Measurements from ENCODE around the gene ENDOV.

Gene ENDOV

DNA sequence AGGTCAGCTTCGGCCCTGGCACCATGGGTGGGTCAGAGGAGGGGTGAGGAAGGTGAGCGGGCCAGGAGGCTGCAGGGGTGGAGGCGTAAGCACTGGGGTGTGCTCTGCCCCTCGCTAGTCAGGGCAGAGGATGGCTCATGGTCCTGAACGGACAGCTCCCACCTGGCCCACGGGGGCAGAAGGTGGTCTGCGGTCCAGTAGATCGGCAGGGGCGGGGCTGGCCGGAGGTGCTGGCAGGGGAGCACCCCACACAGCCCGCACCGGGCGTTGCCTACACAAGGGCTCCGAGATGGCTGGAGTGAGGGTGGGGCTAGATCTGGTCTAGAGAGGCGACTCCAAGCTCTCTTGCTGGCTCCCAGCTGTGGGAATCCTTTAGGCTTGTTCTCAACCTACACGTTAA lies 53.3 kb downstream of the ENDOV start:
- no peak for DNase-seq (ENCODE audit: low spot score)

DNA sequence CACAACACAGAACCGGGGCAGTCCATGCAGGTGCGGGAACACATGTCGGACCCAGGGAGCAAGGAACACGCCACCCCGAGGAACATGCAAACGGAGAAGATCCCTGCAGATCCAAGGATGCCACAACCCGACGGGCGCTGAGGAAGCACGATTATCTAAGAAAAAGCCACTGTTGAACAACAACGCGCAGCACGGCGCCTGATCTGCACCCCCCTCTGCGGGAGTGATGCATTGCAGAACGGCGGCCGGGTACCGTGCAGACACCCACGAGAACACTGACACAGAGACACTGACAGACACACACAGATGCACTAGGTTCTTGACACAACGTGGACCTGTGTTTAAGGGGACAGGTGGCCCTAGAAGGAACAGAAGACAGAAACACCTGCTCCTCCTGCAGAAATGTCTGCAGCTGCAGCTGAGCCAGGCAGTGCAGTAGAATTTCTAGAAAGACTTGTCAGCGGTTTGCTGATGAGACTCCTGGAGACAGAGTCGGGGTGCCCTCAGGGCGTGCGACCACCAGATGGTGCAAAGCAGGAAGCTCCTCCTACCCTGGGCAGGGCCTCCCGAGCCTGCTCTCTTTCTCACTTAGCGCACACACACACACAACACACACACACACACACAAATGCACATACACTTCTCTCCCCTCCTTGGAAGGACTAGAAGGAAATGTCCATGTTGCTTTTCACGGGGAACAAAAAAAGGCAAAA lies 54.0 kb downstream of the ENDOV start:
- no peak for DNase-seq (ENCODE audit: low spot score)

DNA sequence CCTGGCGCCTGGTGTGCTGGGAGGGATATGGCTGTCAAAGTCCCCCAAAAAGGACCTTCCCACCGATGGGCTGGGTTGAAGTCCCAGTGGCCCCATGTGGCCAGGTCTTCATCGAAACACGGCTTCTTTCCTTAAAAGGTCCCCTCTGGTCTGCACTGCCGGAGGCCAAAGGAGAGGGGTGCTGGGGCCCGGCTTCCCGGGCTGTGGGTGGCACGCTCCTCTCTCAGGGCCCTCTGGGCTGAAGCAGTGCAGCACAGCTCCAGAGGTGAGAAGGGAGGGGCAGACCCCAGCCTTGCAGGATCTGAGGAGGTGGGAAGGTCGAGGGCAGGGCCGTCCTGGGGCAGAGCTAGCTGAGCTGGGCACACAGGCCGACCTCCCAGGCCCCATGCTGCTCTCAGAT lies 54.7 kb downstream of the ENDOV start:
- no peak for DNase-seq (ENCODE audit: low spot score)

DNA sequence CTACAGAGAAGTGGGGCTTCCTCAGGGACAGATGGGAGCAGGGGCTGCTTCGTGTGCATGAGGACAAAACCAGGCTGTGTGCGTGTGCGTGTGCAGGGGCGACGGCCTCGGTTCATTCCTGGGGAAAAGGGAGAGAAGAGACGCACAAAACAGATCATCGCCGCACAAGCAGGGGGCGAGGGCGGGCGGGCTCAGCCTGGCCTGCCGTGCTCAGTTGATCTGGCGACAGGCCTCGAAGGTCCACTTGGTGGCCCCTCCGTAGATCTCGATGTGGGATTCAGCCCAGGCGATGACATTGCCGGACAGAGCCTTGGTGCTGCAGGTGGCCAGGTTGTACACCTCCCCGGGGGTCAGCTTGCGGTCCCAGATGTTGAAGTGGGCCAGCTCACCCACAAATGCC lies 55.6 kb downstream of the ENDOV start:
- DNase-seq (ENCODE audit: low spot score), result no peak

DNA sequence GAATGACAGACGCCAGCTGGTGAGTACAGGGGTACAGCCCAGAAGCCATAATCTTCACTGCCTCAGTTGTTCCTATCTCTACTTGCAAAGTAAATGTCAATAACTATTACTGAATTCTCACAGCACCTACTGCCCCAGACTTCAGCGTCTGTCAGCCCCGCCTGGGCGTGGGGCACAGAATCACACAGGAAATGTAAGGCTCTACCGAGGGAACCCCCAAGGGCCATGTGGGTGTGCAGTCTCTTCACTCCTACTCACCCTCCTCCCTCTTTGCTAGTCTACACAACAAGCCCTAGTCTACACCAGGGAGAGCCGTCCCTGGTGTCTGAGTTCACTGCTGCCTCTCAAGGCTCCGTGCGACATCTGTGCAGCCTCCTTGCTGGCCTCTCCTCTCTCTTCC lies 57.0 kb downstream of the ENDOV start:
- no peak for DNase-seq (ENCODE audit: low spot score)

DNA sequence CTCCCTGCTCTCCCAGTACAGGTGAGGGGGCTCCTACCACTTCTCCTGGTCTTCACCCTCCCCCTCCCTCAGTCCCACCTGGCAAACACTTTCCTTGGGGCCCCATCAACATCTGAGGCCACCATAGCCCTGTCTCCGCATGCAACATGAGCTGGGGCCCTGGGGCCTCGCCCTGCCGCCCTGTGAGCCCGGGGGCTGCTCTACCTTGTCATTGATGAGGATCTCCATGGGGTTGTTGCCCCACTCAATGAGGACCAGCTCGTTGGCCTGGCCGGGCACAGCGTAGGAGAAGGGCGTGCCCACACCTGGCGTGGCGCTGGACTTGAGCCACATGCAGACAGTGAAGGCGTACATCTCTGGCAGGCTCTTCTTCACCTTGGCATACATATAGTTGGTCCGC lies 58.0 kb downstream of the ENDOV start:
- DNase-seq (ENCODE audit: low spot score), result no peak

DNA sequence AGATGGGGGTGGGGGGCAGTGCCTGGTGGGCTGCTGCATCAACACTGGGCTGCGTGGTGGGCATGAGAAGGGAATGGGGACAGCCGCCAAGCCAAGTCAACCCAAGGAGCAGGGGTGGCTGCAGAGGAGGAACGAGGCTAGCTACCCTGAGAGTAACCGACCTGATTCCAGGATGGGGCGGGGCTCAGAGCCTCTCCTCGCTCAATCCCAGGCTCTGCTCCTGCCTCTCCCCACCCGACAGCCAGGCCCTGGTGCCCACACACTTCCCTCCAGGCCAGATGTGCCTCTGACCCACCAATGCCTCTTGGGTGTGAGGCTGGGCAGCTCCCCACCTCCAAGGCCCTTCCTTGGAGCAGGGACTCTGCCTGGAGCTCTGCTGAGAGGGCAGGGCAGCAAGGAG lies 58.7 kb downstream of the ENDOV start:
- no peak for DNase-seq (ENCODE audit: low spot score)

DNA sequence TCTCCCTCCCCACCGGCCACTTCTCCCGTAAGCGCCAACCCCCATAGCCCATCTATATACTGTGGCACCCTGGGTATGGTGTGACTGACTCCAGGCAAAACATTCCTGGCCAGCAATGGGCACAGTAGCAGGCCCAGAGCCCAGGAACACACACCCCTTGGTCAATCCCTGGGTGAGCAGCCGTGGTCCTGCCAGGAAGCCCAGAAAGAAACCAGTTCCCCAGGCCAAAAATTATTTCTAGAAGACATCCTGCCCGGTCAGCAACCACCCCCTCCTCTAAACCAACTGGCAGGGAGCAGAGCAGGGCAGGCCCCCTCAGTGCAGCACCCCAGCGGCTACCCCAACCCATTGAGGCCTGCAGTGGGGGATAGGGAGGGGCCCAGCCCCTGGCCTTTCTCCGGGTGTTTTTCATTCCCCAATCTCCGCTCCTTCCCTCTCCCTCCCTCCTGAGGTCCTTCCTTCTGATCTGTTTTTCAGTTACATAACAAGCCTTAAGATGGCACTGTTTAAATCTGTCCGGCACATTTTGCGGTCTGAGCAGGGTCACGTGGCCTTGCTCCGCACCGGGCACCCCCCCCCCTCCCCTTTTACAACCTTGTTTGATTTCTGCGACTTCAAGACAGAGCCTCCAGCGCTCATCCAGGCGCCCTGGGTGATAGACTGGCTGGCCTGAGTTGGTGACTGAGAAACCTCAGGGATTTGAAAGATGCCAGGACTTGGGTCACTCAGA lies 59.4 kb downstream of the ENDOV start:
- no peak for DNase-seq (ENCODE audit: low spot score)

DNA sequence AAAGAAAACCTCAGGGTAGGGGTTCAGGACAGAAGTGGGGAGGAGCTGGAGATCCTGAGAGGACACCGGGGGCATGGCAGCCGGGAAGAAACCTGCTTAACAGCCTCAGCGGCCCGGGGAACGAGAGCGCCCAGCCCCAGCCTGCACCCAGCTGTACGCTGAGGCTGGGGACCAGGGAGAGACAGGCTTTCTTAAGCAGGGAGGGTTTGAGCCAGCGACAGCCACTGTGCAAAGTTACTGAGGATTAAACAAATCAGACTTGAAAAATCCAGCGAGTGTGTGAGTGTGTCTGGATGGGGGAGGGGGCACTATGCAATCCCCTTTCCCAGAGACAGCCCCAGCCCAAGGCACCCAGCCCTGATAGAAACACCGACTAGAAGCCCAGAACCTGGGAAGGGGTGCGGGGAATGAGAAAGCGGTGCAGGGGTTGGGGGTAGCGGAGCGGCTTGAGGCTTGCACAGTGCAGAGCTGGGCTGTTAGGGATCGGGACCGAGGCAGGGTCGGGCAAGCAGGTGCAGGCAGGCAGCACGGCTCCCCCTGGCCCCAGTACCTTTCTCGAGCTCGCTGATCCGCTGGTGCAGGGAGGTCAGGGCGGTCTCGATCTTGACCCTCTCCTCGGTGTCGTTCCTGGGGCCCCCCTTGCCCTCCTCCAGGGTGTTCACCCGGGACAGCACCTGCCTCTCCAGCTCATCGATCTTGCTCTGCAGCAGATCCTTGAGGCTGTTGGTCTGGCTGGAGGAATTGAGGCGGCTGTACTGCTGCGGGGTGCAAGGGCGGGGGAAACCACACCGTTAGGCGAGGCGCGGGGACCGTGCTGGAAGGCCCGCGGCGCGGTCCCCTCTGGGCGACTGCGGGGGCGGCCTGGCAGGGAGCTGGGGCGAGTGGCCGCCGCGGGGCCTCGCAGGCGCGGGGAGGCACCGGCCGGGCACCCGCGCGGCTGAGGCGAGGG lies 60.3 kb downstream of the ENDOV start:
- DNase-seq (ENCODE audit: low spot score), result no peak

DNA sequence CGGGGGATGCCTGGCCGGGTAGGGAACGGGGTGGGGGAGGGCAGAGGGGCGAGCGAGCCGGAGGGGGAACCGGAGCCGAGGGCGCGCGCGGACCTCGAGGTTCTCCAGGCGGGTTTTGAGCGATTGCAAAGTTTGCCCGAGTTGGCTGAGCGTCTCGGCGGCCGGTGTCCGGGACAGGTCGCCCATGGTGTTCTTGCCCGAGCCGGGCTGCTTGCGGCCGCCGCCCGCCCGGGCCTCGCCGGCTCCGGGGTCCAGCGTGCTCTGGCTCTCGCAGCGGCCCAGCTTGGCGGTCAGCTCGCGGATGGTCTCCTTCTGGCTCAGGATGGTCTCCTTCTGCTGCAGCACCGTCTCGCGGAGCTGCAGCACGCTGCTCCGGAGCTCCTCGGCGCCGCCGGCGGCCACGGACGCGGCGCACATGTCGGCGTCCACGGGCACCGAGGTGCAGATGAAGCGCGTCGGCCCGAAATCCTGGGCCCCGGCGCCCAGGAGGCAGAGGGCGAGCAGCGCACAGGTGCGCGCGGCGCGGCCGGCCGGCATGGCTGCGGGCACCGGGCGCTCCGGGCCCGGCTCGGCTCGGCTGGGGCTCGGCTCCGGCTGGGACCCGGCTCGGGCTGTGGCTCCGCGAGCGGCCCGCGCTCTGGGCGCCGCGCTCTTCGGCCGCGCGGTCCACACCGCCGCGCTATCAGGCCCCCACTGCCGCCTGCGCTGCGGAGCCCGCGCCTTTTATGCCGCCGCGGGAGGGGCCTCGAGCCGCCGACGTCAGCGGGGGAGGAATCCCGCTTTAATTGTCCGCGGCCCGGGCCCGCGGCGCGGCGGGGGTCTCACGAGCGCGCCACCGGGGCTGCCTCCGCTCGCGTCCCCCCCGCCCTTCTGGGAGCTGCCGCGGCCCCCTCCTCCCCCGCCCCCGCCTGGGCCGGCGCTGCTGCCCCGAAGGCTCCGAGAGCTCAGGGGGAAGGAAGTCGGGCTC lies 61.2 kb downstream of the ENDOV start, which contains the start of gene NPTX1:
Gene NPTX1 (minus strand): TSS at position 698 of the 967 bp plus-strand sequence. CDS start 161 bp downstream, at position 537.
- DNase-seq (ENCODE audit: low spot score), result no peak

DNA sequence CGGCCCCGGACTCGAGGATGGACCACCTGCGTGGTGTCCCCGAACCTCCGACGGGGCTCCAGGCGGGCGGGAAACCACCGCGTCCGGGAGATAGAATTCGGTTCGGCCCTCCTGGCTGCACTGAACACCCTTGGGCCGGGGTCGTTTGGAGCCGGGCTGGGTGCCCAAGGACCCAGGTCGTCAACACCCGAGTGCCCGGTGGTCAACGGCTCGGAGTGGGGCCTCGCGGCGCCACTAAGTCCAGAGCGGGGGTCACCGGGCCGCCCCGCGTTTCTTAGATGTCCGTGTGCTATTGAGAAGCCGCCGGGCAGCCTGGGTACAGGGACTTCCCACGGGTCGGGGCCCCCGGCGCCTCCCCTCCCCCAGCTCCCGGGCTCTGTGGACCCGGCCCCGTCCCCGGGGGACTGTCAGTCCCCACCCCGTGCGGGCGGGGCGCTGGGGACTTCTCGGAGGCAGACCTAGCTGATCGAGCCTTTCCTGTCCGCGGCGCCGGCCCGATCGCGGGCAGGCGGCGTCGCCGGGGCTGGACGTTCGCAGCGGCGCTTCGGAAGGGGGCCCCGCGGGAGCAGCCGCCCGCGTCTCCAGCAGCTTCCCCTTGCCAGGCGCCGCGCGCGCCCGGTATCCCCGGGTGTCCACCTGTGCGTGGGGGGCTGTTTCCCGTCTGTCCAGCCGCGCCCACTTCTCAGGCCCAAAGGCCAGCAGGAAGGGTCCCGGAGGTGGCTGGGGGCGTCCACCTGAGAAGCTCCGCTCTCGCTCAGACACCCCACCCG lies 62.1 kb downstream of the ENDOV start:
- DNase-seq (ENCODE audit: low spot score), result no peak

DNA sequence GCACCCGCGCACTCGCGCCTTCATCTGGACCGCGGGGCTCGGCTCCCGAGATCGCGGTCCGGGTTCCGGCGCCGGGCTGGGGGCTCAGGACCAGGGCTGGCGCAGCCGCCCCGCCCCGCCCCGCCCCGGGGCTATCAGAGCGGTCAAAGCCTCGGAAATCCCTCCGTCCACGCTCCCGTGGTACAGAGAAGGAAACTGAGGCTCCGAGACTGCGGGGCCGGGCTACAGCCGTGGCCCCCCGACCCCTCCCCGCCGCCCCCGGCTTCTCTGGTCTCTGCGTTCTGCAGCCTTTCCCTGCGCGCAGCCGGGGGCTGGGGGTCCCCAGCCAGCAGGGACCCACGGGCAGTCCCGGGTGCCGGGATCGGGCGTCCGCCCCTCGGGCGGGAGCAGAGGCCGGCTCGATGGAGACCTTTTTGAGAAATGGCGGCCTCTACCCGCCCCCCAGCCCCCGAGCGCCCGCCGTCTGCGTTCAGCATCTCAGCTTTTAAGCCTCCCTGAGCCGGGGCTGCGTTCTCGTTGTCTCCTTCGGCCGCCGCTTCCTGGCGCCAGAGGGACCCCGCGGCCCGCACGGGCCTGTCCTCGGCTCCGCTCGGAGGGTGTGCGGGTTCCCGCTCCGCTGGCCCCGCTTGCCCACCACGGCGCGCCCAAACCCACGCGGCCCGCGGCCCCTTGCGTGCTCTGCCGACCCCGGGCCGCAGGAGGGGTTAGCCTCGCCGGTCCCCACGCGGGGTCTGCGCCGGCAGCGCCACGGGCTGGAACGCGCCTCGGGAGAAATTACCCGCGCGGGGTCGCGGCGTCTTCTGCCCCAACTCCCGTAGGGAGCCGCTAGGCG lies 62.9 kb downstream of the ENDOV start:
- DNase-seq (ENCODE audit: low spot score), result no peak

DNA sequence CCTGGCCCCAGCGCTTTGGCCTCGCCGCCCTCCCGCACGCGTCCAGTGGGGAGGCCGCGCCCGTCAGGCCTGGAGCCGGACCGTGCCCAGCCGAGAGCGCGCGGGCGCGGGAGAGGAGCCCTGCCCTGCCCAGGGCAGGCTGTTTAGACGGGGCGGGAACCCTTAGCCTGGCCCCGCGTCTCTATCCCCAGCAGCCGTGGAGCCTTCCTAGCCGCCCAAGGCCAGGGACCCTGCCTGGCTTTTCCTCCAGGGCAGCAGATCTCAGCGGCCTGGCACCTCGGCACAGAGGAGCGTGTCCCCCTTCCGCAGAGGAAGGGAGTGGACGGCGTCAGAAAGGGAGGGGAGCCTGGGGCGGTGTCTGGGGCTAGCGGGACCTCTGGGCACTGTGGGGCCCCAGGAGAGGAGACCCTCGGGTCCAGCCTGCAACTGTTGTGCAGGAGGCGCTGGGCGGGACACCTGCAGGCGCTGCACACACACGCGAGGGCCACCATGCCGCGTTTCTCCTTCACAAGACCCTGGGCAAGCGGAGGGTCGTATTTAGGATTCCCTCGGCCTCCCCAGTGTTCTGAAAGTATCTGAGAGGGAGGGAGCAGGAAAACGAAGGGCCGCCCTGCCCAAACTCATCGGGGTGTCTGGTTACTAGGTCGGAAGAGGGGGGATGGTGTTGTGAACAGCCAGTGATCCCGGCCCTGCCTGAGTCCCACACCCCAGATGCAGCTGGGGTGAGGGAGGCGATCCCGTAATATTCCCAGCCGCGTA lies 63.7 kb downstream of the ENDOV start:
- no peak for DNase-seq (ENCODE audit: low spot score)

DNA sequence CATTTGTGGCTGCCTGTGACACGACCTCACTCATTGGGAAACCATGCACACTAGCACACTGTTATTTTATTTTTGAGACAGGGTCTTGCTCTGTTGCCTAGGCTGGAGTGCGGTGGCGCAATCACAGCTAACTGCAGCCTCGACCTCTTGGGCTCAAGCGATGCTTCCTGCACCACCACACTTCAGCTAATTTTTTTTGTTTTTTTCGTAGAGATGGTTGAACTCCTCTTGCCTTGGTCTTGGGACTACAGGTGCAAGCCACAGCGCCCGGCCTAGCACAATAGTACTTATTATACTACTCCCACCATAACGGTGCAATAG lies 64.2 kb downstream of the ENDOV start:
- no peak for DNase-seq (ENCODE audit: low spot score)

DNA sequence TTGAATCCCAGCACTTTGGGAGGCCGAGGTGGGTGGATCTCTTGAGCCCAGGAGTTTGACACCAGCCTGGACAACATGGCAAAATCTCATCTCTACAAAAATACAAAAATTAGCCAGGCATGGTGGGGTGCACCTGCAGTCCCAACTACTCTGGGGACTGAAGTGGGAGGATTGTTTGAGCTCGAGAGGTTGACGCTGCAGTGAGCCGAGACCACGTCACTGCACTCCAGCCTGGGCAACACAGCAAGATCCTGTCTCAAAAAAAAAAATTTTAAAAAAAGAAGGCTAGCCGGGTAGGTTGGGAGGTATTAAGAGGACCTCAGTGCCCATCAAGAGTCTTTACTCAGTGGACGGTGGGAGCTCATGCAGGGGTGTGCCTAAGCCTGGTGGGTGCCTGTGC lies 65.3 kb downstream of the ENDOV start:
- no peak for DNase-seq (ENCODE audit: low spot score)

DNA sequence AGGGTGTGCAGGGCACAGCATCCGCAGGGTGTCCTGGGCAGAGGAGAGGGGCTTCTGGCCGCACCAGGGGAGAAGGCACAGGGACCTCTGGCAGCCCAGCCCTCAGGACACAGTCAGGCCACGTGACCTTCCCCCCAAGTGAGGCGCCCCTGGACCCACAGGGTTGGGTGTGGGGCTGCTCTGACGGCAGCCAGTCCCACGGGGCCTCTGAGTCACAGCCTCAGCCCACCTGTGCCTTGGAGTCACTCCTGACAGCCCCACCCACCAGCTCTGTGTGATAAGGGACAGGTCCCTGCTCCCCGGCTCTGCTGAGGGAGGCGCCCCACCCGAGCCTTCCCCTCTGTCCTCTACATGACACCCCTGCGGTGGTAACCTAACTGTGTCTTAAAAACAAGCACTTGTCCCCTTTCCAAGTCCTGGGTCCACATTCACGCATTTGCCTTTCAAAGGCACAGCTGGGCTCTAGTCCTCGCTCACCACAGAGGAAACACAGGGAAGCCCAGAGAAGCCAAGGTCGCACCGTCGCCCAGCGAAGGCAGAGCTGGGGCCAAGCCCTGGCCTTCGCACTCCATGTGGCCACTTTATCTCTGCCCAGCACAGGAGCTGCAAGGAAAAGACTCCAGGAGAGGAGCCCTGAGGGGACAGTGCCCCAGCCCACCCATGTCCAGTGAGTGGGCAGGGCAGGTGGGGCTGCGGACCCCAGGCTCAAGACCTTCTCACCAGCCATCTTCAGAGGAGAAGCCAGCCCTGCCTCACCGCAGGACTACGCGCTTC lies 66.5 kb downstream of the ENDOV start:
- DNase-seq (ENCODE audit: low spot score), result no peak

DNA sequence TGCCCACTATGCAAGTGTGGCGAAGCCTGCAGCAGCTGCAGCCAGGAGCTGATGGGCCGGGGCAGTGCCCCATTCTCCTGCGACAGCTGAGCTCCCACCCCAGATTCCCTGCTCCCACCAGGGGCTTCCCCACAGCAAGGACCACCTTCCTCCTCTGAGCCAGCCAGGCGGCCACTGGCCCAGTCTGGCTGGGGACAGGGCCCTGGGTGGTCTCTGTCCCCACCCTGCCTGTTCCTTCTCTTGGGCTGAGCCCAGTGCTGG lies 67.0 kb downstream of the ENDOV start:
- no peak for DNase-seq (ENCODE audit: low spot score)

DNA sequence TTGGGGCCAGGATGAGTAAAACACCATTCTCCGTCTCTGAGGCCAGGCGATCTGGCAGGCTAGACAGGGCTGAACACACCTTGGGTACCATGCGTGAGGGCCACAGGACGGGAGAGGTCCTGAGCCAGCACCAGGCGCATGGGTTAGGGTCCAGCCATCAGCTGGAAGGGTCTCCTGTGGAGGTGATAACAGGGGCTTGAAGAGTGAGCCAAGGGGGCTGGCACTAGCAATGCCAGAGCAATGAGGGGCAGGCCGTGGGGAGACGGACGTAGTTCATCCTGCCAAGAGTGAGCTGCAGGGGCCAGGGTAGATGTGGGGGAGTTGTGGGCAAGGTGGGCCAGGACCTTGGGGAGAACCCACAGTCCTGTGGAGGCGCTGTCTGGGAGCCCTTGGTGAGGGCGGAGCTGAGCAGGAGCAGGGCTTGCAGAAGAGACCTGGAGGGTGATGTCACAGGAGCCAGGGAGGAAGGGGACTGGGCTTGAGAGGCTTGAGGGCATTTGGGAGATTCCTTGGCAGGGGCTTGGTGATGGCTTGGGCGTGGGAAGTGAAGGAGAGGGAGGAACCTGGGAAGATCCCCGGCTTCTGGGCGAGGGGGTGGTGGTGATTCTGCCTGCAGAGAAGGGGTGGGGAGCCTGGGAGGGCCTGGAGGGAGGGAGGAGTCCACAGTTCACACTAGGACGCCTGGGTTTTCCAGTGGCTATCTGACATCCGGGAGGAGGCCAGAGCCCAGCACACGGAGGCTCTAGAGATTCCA lies 67.8 kb downstream of the ENDOV start:
- DNase-seq (ENCODE audit: low spot score), result no peak

All from hematopoietic multipotent progenitor cell treated with erythropoietin and hydrocortisone succinate and interleukin-3 and kit ligand, for 17 days (in vitro differentiated cells).